Ectodermal cell (in vitro differentiated cells): ENCODE measurements around the gene EML1.
A peak's percentile ranks its signal among the peaks of the same experiment; 100 is the strongest.

Experiments
- H3K27ac ChIP-seq: 2 replicates; pipeline ENCODE4 v1.7.0; 2013; ENCODE audit warnings: mild to moderate bottlenecking, low read depth, low read length; ENCODE audit not compliant: insufficient read depth, poor library complexity, severe bottlenecking
- H3K27me3 ChIP-seq: 2 replicates; pipeline ENCODE4 v1.7.0; 2013; ENCODE audit warnings: mild to moderate bottlenecking, low read length; ENCODE audit not compliant: insufficient read depth, control insufficient read depth, poor library complexity, severe bottlenecking
- H3K36me3 ChIP-seq: one replicate; pipeline ENCODE4 v1.7.0; 2013; ENCODE audit warnings: low read length; ENCODE audit not compliant: control insufficient read depth, insufficient read depth
- H3K4me1 ChIP-seq: one replicate; pipeline ENCODE4 v1.7.0; 2013; ENCODE audit warnings: low read length; ENCODE audit not compliant: control insufficient read depth, insufficient read depth
- H3K4me3 ChIP-seq: 2 replicates; pipeline ENCODE4 v1.7.0; 2013; ENCODE audit warnings: low read depth, low read length, control low read depth; ENCODE audit not compliant: insufficient read depth
- H3K9me3 ChIP-seq: 2 replicates; pipeline ENCODE4 v1.7.0; 2013; ENCODE audit warnings: mild to moderate bottlenecking, low read length, moderate library complexity; ENCODE audit not compliant: control insufficient read depth
- WGBS, 2 experiments: methylation state at CpG; one replicate each; pipeline ENCODE4 v1.1.7; 2013; ENCODE audit warnings: missing lambda C conversion rate in 2 of 2; 5-methylcytosine and 5-hydroxymethylcytosine counted together

The EML1 gene

GRCh38 chr14:99805757-99806439 lies 12.7 kb downstream of the EML1 start:
- no peak overlapping the region for H3K4me3 ChIP-seq
- no peaks in the 10 kb centered on the region for H3K27me3 ChIP-seq
- no peaks in the 10 kb centered on the region for H3K36me3 ChIP-seq
- H3K27ac ChIP-seq = no peak overlapping the region
- H3K4me1 ChIP-seq = peaks cover 21% of the 10 kb centered on the region
- no peaks in the 10 kb centered on the region for H3K9me3 ChIP-seq
- 91 to 94% methylated on average over 12 of the region's 12 CpGs for WGBS, 2 experiments

- H3K4me3 ChIP-seq = no peak overlapping the region
- no peaks in the 10 kb centered on the region for H3K36me3 ChIP-seq
- no peaks in the 10 kb centered on the region for H3K9me3 ChIP-seq
- WGBS, 2 experiments = 94 to 96% methylated on average over 10 of the region's 10 CpGs
- peak overlapping the region; percentile 5 for H3K27ac ChIP-seq
- peaks cover 22% of the 10 kb centered on the region for H3K4me1 ChIP-seq
- H3K27me3 ChIP-seq = no peaks in the 10 kb centered on the region
These were observed 13.6 kb downstream of the EML1 start for GRCh38 chr14:99806836-99807235.

- H3K4me3 ChIP-seq = no peak overlapping the region
- no peaks in the 10 kb centered on the region for H3K9me3 ChIP-seq
- peaks cover 23% of the 10 kb centered on the region for H3K4me1 ChIP-seq
- no peaks in the 10 kb centered on the region for H3K36me3 ChIP-seq
- H3K27ac ChIP-seq = peak overlapping the region; percentile 12
- no peaks in the 10 kb centered on the region for H3K27me3 ChIP-seq
- 85 to 91% methylated on average over 10 of the region's 10 CpGs for WGBS, 2 experiments
These were observed 14.4 kb downstream of the EML1 start for GRCh38 chr14:99807413-99808153.

GRCh38 chr14:99808154-99808505 lies 14.9 kb downstream of the EML1 start:
- H3K4me1 ChIP-seq = peaks cover 26% of the 10 kb centered on the region
- no peaks in the 10 kb centered on the region for H3K36me3 ChIP-seq
- 85 to 86% methylated on average over 4 of the region's 5 CpGs for WGBS, 2 experiments
- H3K27me3 ChIP-seq = no peaks in the 10 kb centered on the region
- H3K4me3 ChIP-seq = no peak overlapping the region
- no peaks in the 10 kb centered on the region for H3K9me3 ChIP-seq
- no peak overlapping the region for H3K27ac ChIP-seq

- Histone ChIP-seq H3K9me3 (no peaks in the 10 kb centered on the region), H3K36me3 (no peaks in the 10 kb centered on the region), H3K27me3 (no peaks in the 10 kb centered on the region), H3K4me3 (no peak overlapping the region), H3K27ac (no peak overlapping the region), H3K4me1 (peaks cover 26% of the 10 kb centered on the region)
- 96 to 100% methylated on average over 2 of the region's 3 CpGs for WGBS, 2 experiments
These were observed 15.3 kb downstream of the EML1 start for GRCh38 chr14:99808515-99808914.

- Histone ChIP-seq H3K4me1 (peaks cover 23% of the 10 kb centered on the region), H3K27me3 (no peaks in the 10 kb centered on the region), H3K36me3 (no peaks in the 10 kb centered on the region), H3K4me3 (no peak overlapping the region), H3K9me3 (no peaks in the 10 kb centered on the region), H3K27ac (no peak overlapping the region)
- WGBS, 2 experiments = 95 to 97% methylated on average over 9 of the region's 9 CpGs
These were observed 16.1 kb downstream of the EML1 start for GRCh38 chr14:99809360-99809759.

GRCh38 chr14:99809859-99810558 lies 16.8 kb downstream of the EML1 start:
- Histone ChIP-seq H3K4me3 (no peak overlapping the region), H3K9me3 (no peaks in the 10 kb centered on the region), H3K27ac (no peak overlapping the region), H3K36me3 (no peaks in the 10 kb centered on the region), H3K27me3 (no peaks in the 10 kb centered on the region), H3K4me1 (peaks cover 22% of the 10 kb centered on the region)
- 93 to 95% methylated on average over 16 of the region's 16 CpGs for WGBS, 2 experiments

- no peaks in the 10 kb centered on the region for H3K36me3 ChIP-seq
- H3K9me3 ChIP-seq = no peaks in the 10 kb centered on the region
- no peaks in the 10 kb centered on the region for H3K27me3 ChIP-seq
- 97 to 100% methylated on average over 2 of the region's 2 CpGs for WGBS, 2 experiments
- peaks cover 22% of the 10 kb centered on the region for H3K4me1 ChIP-seq
- H3K4me3 ChIP-seq = no peak overlapping the region
- no peak overlapping the region for H3K27ac ChIP-seq
These were observed 17.3 kb downstream of the EML1 start for GRCh38 chr14:99810559-99810874.

GRCh38 chr14:99812096-99812750 lies 19.0 kb downstream of the EML1 start:
- no peaks in the 10 kb centered on the region for H3K36me3 ChIP-seq
- WGBS, 2 experiments = 93% methylated on average over 9 of the region's 9 CpGs
- H3K9me3 ChIP-seq = no peaks in the 10 kb centered on the region
- no peak overlapping the region for H3K27ac ChIP-seq
- no peak overlapping the region for H3K4me3 ChIP-seq
- H3K4me1 ChIP-seq = peaks cover 22% of the 10 kb centered on the region
- no peaks in the 10 kb centered on the region for H3K27me3 ChIP-seq

- Histone ChIP-seq H3K9me3 (no peaks in the 10 kb centered on the region), H3K4me3 (no peak overlapping the region), H3K36me3 (no peaks in the 10 kb centered on the region), H3K27me3 (no peaks in the 10 kb centered on the region), H3K4me1 (peaks cover 16% of the 10 kb centered on the region), H3K27ac (no peak overlapping the region)
- 96 to 99% methylated on average over 6 of the region's 6 CpGs for WGBS, 2 experiments
These were observed 19.7 kb downstream of the EML1 start for GRCh38 chr14:99812892-99813291.
